Stimulated activated naive CD8-positive, alpha-beta T cell treated with anti-CD3 and anti-CD28 coated beads, Interleukin-15, Interleukin-2, amounts not matched to agents 100 ng/mL and 50 ng/mL, for 24 hours (primary cell): ENCODE results near the gene STRIP1.
A peak's percentile ranks its signal among the peaks of the same experiment; 100 is the strongest.

Source experiments
- H3K27ac Mint-ChIP-seq: one replicate; pipeline ENCODE4 v1.8.0; 2021; ENCODE audit warnings: mild to moderate bottlenecking, mixed read lengths
- H3K27me3 Mint-ChIP-seq: one replicate; pipeline ENCODE4 v1.8.0; 2021; ENCODE audit warnings: mixed read lengths
- H3K36me3 Mint-ChIP-seq: one replicate; pipeline ENCODE4 v1.8.0; 2021; ENCODE audit warnings: low read depth, mixed read lengths
- H3K4me1 Mint-ChIP-seq: one replicate; pipeline ENCODE4 v1.8.0; 2021; ENCODE audit warnings: low read depth, mixed read lengths
- H3K4me3 Mint-ChIP-seq: one replicate; pipeline ENCODE4 v1.8.0; 2021; ENCODE audit warnings: mild to moderate bottlenecking, mixed read lengths
- H3K9me3 Mint-ChIP-seq: one replicate; pipeline ENCODE4 v1.8.0; 2021; ENCODE audit warnings: mixed read lengths

The STRIP1 gene

GRCh38 chr1:110084227-110085078 is 50.0 kb downstream of the STRIP1 start:
- Mint-ChIP-seq H3K4me3 (peak overlapping the region; percentile 75), H3K27ac (no peak overlapping the region), H3K36me3 (no peaks in the 10 kb centered on the region), H3K4me1 (peaks cover 16% of the 10 kb centered on the region), H3K9me3 (no peaks in the 10 kb centered on the region), H3K27me3 (peaks cover 62% of the 10 kb centered on the region)

GRCh38 chr1:110085671-110086070 is 51.2 kb downstream of the STRIP1 start:
- no peak overlapping the region for H3K27ac Mint-ChIP-seq
- no peaks in the 10 kb centered on the region for H3K36me3 Mint-ChIP-seq
- peaks cover 16% of the 10 kb centered on the region for H3K4me1 Mint-ChIP-seq
- H3K4me3 Mint-ChIP-seq: no peak overlapping the region
- no peaks in the 10 kb centered on the region for H3K9me3 Mint-ChIP-seq
- peaks cover 54% of the 10 kb centered on the region for H3K27me3 Mint-ChIP-seq

- H3K27me3 Mint-ChIP-seq: peaks cover 44% of the 10 kb centered on the region
- H3K4me1 Mint-ChIP-seq: peaks cover 16% of the 10 kb centered on the region
- no peak overlapping the region for H3K4me3 Mint-ChIP-seq
- no peak overlapping the region for H3K27ac Mint-ChIP-seq
- no peaks in the 10 kb centered on the region for H3K9me3 Mint-ChIP-seq
- no peaks in the 10 kb centered on the region for H3K36me3 Mint-ChIP-seq
Measured at GRCh38 chr1:110086961-110087360, 52.5 kb downstream of the STRIP1 start.

DNA sequence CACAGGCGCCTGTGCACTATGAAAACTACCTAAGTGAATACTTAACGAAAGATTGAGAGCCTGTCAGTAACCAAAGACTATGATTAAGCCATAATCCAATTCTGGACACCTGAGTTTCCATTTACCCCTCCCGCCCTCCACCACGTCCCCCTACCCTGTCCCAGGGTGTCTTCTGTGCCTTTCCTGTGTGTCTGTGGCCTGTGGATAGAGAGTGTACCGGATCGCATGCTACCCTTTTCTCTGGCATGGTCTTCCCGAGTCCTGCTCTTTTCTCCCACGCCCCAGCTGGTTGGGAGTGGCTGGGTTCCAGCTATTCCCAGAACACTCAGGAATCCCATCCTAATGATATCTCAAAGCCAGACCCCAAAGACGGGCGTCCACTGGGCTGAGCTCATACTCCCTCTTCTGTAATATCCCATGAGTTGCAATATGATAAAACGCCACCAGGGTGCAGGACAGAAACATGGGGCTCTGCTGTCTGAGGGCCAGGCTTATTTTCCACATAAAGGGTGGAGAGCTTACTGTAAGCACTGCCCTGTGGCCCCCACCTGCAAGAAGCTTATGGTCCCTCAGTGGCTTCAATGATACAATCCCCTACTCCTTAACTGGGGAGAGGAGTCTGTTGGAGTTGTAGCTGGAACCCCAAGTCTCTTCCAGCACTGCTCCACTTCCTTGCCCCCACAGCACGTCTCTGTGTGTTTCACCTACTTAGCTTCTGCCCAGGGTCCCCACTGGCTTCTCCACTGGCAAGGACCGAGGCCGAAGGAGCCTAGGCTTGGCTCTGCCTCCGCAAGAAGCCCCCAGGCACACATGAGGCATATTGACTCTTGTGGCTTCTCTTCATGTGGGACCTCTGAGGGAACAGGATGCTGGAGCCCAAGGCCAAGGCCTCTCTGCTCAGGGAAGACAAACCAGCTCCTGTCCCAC is 53.7 kb downstream of the STRIP1 start:
- no peaks in the 10 kb centered on the region for H3K9me3 Mint-ChIP-seq
- H3K4me3 Mint-ChIP-seq: no peak overlapping the region
- H3K27ac Mint-ChIP-seq: no peak overlapping the region
- H3K4me1 Mint-ChIP-seq: peaks cover 16% of the 10 kb centered on the region
- H3K36me3 Mint-ChIP-seq: no peaks in the 10 kb centered on the region
- H3K27me3 Mint-ChIP-seq: peaks cover 42% of the 10 kb centered on the region

DNA sequence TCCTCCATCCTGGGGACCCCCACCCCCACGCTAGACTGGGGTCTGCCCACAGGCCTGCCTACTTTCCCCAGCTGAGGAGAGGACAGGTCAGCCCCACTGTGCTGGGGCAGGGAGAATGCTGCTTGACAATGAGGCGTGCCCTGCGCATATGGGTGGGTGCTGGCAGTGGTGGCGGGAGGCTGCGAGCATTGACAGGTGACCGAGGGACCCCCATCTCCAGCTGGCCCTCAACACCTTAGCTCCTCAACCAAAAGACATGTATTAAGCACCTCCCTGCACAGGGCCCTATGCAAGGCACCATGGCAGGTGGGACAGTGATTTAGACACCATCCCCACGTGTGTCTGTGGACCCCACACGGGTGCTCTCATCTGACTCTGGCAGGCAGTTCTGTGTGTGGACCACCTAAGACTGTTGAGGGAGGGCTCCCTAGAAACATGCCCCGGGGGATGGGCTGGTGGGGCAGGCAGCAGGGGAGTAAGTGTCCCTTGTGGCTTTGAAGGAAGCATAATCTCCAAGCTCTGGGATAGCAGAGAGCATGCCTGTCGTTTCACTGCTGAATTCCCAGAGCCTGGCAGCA is 54.4 kb downstream of the STRIP1 start:
- Mint-ChIP-seq H3K4me3 (no peak overlapping the region), H3K9me3 (no peaks in the 10 kb centered on the region), H3K4me1 (peaks cover 9% of the 10 kb centered on the region), H3K36me3 (no peaks in the 10 kb centered on the region), H3K27me3 (peaks cover 35% of the 10 kb centered on the region), H3K27ac (no peak overlapping the region)

DNA sequence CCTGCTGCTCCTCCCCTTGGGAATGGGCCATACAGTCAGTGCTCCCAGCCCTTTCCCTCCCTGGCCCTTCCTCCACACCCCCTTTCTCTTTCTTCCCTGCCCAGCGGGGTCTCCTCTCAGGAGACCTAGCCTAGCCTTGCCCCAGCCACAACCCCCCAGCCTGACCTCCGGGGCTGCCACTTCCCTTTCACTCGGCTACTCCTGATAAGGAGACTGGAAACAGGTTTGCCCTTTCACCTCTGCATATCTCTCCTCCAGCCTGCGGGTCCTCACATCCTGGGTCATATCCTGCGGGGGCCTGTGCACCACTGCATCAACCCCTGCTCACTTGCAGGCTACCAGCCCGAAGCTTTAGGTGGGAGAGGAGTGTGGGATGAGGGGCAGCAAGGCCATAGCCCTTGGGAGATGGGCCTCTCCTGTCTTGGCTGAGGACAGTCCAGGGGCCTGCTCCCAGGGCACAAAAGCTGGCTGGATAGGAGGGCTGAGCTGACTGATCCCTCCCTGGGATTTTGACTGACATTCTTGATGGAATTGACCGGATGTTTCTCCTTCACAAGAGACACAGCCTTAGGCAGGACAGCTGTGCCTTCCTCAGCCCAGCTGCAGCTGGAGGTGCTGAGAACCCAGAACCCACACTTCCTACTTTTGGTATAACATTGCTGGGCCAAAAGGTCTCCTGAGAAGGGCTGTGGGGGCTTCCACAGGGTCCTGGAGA is 55.3 kb downstream of the STRIP1 start:
- Mint-ChIP-seq H3K4me3 (no peak overlapping the region), H3K4me1 (peaks cover 2% of the 10 kb centered on the region), H3K36me3 (no peaks in the 10 kb centered on the region), H3K27ac (no peak overlapping the region), H3K9me3 (no peaks in the 10 kb centered on the region), H3K27me3 (peaks cover 34% of the 10 kb centered on the region)

DNA sequence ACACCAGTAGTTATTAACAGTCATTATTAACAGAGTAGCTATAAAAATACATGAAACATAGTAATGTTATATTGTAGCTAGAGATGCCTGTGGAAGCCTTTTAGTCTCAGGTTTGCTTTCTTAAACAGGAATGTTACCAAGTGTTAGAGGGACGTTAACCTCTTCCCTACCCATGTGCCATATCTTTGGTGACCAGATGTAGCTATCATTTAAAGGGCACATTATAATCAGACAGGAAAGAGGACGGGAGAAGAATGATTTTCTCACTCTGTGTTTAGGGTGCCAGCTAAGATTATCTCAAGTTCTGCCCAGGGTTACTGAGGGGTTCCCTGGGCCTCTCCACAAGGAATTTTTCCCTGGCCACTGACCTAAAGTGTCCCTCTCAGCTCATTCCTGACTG is 57.0 kb downstream of the STRIP1 start:
- H3K9me3 Mint-ChIP-seq: no peaks in the 10 kb centered on the region
- H3K36me3 Mint-ChIP-seq: no peaks in the 10 kb centered on the region
- H3K4me1 Mint-ChIP-seq: no peaks in the 10 kb centered on the region
- H3K27me3 Mint-ChIP-seq: peaks cover 22% of the 10 kb centered on the region
- H3K27ac Mint-ChIP-seq: no peak overlapping the region
- no peak overlapping the region for H3K4me3 Mint-ChIP-seq

DNA sequence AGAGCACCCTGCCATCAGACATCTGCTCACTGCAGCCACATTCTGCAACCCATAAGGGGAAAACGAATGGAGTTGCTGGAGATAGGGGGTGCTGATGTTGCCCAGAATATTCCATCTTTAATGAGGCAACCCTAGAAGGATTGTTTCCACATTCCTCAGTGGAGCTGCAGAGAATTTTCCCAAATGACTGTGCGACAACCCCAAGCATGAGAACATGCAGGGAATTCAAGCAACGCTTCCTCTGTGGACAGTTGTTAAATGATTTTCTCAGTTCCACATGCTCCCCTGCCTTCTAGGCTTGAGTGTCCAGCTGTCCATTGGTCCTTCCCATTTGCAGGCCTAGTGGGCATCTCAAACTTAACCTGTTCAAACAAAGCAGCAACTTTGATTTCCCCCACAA is 57.4 kb downstream of the STRIP1 start:
- Mint-ChIP-seq H3K9me3 (no peaks in the 10 kb centered on the region), H3K27ac (no peak overlapping the region), H3K27me3 (peaks cover 22% of the 10 kb centered on the region), H3K36me3 (no peaks in the 10 kb centered on the region), H3K4me3 (no peak overlapping the region), H3K4me1 (no peaks in the 10 kb centered on the region)

DNA sequence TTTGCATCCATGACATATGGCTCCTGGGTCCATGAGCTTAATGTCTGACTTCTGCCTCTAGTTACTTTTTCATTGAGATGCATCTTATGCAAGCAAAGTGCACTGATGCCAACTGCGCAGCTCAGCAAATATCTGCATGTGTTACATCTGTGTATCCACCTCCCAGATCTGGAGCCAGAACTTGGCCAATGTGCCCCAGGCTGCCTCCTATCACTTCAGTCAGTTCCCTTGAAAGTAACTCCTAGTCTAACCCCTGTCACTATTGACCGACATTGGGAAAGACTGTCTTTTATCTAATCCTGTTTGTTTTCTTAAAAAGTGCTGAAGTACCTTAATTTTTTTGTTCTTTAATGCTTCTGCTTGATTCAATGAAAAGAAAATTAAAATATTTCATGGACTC is 58.6 kb downstream of the STRIP1 start:
- H3K36me3 Mint-ChIP-seq: no peaks in the 10 kb centered on the region
- H3K27ac Mint-ChIP-seq: no peak overlapping the region
- H3K27me3 Mint-ChIP-seq: peaks cover 16% of the 10 kb centered on the region
- H3K4me1 Mint-ChIP-seq: no peaks in the 10 kb centered on the region
- no peaks in the 10 kb centered on the region for H3K9me3 Mint-ChIP-seq
- no peak overlapping the region for H3K4me3 Mint-ChIP-seq

DNA sequence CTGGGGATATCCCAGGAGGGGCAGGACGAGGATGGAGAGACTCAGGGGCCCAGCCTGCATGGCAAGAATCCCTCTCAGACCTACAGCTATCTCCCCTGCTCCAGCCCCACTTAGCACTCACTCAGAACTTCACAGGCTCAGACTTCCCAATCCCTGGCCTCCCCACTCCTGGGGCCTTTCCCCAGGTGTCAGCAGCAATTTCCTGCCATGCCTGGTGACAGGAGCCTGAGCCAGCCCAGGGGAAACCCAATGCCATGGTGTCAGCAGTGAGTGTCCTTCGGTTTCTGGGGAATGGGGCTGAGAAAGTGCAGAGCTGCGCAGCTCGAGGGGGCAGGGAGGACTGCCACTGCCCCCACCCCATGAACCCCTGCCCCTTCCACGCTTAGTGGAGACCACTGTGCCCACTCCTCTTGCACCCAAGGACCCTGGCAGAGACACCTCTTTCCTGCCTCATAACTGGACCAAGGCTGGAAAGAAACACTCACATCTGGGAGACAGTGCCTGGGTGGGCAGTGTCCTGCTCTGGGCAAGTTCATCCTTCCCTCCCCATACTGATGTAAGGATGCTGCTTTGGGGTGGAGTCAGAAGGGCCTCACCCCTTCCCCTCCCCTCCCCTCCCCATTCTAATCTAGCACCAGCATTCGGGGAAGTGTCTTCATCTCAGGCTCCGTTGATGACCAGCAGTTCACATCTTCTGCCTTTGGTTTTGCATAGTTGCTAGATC is 60.7 kb downstream of the STRIP1 start:
- Mint-ChIP-seq H3K27ac (no peak overlapping the region), H3K4me3 (no peak overlapping the region), H3K27me3 (peaks cover 25% of the 10 kb centered on the region), H3K9me3 (no peaks in the 10 kb centered on the region), H3K4me1 (no peaks in the 10 kb centered on the region), H3K36me3 (no peaks in the 10 kb centered on the region)

GRCh38 chr1:110097507-110098221 is 63.2 kb downstream of the STRIP1 start:
- H3K4me1 Mint-ChIP-seq: peaks cover 7% of the 10 kb centered on the region
- H3K4me3 Mint-ChIP-seq: no peak overlapping the region
- no peak overlapping the region for H3K27ac Mint-ChIP-seq
- H3K9me3 Mint-ChIP-seq: no peaks in the 10 kb centered on the region
- no peaks in the 10 kb centered on the region for H3K36me3 Mint-ChIP-seq
- H3K27me3 Mint-ChIP-seq: peaks cover 17% of the 10 kb centered on the region

DNA sequence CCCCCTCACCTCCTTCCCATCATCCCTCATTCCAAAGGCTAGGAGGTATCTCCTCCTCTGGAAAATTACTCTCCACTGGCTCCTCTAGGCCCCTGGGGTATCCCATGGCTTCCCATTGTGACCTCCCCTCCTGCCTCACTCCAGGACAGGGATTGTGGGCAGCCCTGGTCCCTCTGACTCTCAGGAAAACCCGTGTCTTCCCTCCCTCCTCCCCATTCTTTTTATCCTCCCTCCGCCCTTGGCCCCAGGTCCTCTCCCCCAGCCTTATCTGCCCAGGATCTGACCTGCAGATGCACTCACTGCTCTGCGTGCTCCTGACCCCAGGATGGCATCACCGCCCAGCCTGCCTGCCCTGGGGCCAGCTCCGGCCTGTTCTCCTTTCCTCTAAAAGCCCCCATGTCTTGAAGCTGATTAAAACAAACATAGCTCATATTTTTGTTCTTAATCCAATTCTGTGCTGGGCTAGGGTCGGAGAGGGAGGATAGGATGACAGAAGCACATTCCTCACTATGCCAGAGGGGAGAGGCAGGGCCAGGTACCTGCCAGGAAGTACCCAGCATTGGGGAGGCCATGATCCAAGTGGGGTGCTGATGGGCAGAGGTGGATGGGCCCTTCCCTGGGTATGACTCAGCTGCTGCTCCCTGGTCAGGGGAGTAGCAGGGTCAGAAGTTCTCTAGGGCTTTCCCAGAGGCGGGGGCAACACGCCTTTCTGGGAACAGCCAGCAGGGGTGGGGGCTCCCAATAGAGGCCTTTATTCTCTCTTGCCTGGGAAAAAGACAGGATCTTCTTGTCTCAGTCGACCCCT is 64.0 kb downstream of the STRIP1 start:
- H3K36me3 Mint-ChIP-seq: no peaks in the 10 kb centered on the region
- H3K9me3 Mint-ChIP-seq: no peaks in the 10 kb centered on the region
- peaks cover 17% of the 10 kb centered on the region for H3K27me3 Mint-ChIP-seq
- H3K4me1 Mint-ChIP-seq: peaks cover 7% of the 10 kb centered on the region
- H3K4me3 Mint-ChIP-seq: no peak overlapping the region
- H3K27ac Mint-ChIP-seq: no peak overlapping the region

- Mint-ChIP-seq H3K36me3 (no peaks in the 10 kb centered on the region), H3K4me3 (no peak overlapping the region), H3K27me3 (peaks cover 17% of the 10 kb centered on the region), H3K4me1 (peaks cover 7% of the 10 kb centered on the region), H3K9me3 (no peaks in the 10 kb centered on the region), H3K27ac (no peak overlapping the region)
Measured at GRCh38 chr1:110100335-110100734, 65.9 kb downstream of the STRIP1 start.
